Measurements from ENCODE around the gene MTM1. TPM values are rescaled to one million over a fixed set of nuclear protein-coding genes. Genes with fewer than 3 reads are reported as not detected.

Gene MTM1
- total RNA-seq, 1 donor: 13.4 TPM

DNA sequence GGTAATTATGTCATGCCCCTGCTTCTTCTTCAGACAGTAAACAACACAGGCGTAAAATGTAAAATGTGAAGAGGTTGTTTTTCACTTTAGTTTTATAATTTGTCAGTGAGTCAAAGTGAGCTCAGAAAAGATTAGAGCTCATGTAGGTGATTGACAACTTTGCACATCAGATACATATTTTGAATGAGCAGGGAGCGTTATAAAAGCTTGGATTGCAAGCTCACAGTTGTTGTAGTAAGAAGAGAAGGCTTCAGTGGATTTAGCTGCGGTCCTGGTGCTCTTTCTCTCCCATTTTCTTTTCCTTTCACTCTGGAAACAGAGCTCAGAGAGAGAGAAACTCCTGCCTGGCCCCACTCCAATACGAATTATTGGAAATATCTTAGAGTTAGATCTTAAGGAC, 151.2 kb downstream of the MTM1 start:
- no peak overlapping the region for H3K4me3 ChIP-seq (ENCODE audit: low read depth, low read length)
- DNase-seq (ENCODE audit: low read depth): no peak
- TF ChIP-seq, protein P1, sequence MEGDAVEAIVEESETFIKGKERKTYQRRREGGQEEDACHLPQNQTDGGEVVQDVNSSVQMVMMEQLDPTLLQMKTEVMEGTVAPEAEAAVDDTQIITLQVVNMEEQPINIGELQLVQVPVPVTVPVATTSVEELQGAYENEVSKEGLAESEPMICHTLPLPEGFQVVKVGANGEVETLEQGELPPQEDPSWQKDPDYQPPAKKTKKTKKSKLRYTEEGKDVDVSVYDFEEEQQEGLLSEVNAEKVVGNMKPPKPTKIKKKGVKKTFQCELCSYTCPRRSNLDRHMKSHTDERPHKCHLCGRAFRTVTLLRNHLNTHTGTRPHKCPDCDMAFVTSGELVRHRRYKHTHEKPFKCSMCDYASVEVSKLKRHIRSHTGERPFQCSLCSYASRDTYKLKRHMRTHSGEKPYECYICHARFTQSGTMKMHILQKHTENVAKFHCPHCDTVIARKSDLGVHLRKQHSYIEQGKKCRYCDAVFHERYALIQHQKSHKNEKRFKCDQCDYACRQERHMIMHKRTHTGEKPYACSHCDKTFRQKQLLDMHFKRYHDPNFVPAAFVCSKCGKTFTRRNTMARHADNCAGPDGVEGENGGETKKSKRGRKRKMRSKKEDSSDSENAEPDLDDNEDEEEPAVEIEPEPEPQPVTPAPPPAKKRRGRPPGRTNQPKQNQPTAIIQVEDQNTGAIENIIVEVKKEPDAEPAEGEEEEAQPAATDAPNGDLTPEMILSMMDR (IDR thresholded peaks at IDR 0.05; ENCODE audit: insufficient read depth, low read depth, low read length): no peak

Other genes with a start within 250 kb of the MTM1 start
- 0.86 and 1.3 TPM in 2 replicates for gene MAMLD1, start 205.3 kb upstream of the MTM1 start, total RNA-seq
- 15.5 and 30.2 TPM in 2 replicates for gene MTMR1, start 124.8 kb downstream of the MTM1 start, total RNA-seq

Measured in fibroblast of villous mesenchyme (primary cell).